Neuronal stem cell (in vitro differentiated cells): ENCODE data around the gene RPN2.

Source experiments
- DNase-seq: peaks from one replicate; pipeline ENCODE4 v3.0.0-alpha.2; 2013; ENCODE audit warnings: low spot score
- H2AFZ ChIP-seq: one replicate; pipeline ENCODE4 v1.6.1; 2013; ENCODE audit warnings: mild to moderate bottlenecking, low read length, inconsistent platforms
- H2AK5ac ChIP-seq: 2 replicates; pipeline ENCODE4 v1.6.1; 2013; ENCODE audit warnings: low read depth, mild to moderate bottlenecking, inconsistent platforms, low read length, moderate library complexity, mixed read lengths
- H2BK120ac ChIP-seq: 2 replicates; pipeline ENCODE4 v1.6.1; 2013; ENCODE audit warnings: low read depth, mild to moderate bottlenecking, inconsistent platforms, low read length, moderate library complexity, mixed read lengths
- H2BK12ac ChIP-seq: one replicate; pipeline ENCODE4 v1.6.1; 2013; ENCODE audit warnings: low read length, inconsistent platforms
- H2BK15ac ChIP-seq: 2 replicates; pipeline ENCODE4 v1.6.1; 2013; ENCODE audit warnings: mild to moderate bottlenecking, low read length, inconsistent platforms, mixed read lengths
- H2BK5ac ChIP-seq: one replicate; pipeline ENCODE4 v1.6.1; 2013; ENCODE audit warnings: inconsistent platforms, mild to moderate bottlenecking, low read length, moderate library complexity
- H3K14ac ChIP-seq: one replicate; pipeline ENCODE4 v1.6.1; 2013; ENCODE audit warnings: low read length, inconsistent platforms
- H3K18ac ChIP-seq: 2 replicates; pipeline ENCODE4 v1.6.1; 2013; ENCODE audit warnings: low read length, inconsistent platforms
- H3K23ac ChIP-seq: 2 replicates; pipeline ENCODE4 v1.6.1; 2013; ENCODE audit warnings: low read depth, mild to moderate bottlenecking, mixed read lengths, low read length, inconsistent platforms; ENCODE audit not compliant: poor library complexity
- H3K27ac ChIP-seq: replicated peaks from 3 replicates; pipeline ENCODE4 v1.5.1; 2013; ENCODE audit warnings: low read length, inconsistent platforms
- H3K27me3 ChIP-seq, 3 experiments: 2 replicates each; pipeline ENCODE4 v1.6.1; 2013; ENCODE audit warnings: low read length in 3 of 3, mild to moderate bottlenecking in 2 of 3, inconsistent platforms in 1 of 3, low read depth in 1 of 3, mixed read lengths in 1 of 3, moderate library complexity in 1 of 3; ENCODE audit not compliant: control insufficient read depth in 3 of 3, insufficient read depth in 3 of 3
- H3K36me3 ChIP-seq, 2 donors: replicated peaks in 1 of 2; 2 replicates each; pipeline ENCODE4 v1.6.1; 2013; ENCODE audit warnings: low read length in 2 of 2; ENCODE audit not compliant: control insufficient read depth in 2 of 2, insufficient read depth in 2 of 2
- H3K4ac ChIP-seq: 2 replicates; pipeline ENCODE4 v1.6.1; 2013; ENCODE audit warnings: inconsistent platforms, mild to moderate bottlenecking, low read length, moderate library complexity
- H3K4me1 ChIP-seq, 2 donors: 1 replicate in 1 of 2; 2 replicates in 1 of 2; pipeline ENCODE4 v1.6.1; 2013; ENCODE audit warnings: low read length in 2 of 2, low read depth in 1 of 2; ENCODE audit not compliant: control insufficient read depth in 2 of 2, insufficient read depth in 1 of 2
- H3K4me2 ChIP-seq: one replicate; pipeline ENCODE4 v1.6.1; 2013; ENCODE audit warnings: mild to moderate bottlenecking, low read length, inconsistent platforms; ENCODE audit not compliant: insufficient read depth, poor library complexity, severe bottlenecking
- H3K4me3 ChIP-seq, 2 donors: 2 replicates each; pipeline ENCODE4 v1.5.1; 2013; ENCODE audit warnings: low read length in 2 of 2, mild to moderate bottlenecking in 2 of 2, inconsistent platforms in 1 of 2, moderate library complexity in 1 of 2
- H3K79me1 ChIP-seq: one replicate; pipeline ENCODE4 v1.6.1; 2013; ENCODE audit warnings: low read depth, mild to moderate bottlenecking, inconsistent platforms, low read length, moderate library complexity
- H3K9ac ChIP-seq: one replicate; pipeline ENCODE4 v1.6.1; 2013; ENCODE audit warnings: mild to moderate bottlenecking, low read depth, low read length, inconsistent platforms; ENCODE audit not compliant: poor library complexity
- H3K9me3 ChIP-seq, 2 donors: replicated peaks in 1 of 2; 2 replicates each; pipeline versions ENCODE3 to v1.6.1; 2013; ENCODE audit warnings: low read length in 2 of 2, mild to moderate bottlenecking in 2 of 2, inconsistent platforms in 1 of 2, low read depth in 1 of 2, mixed read lengths in 1 of 2, moderate library complexity in 1 of 2; ENCODE audit not compliant: control insufficient read depth in 2 of 2, insufficient read depth in 1 of 2
- H4K8ac ChIP-seq: one replicate; pipeline ENCODE4 v1.6.1; 2013; ENCODE audit warnings: low read depth, mild to moderate bottlenecking, inconsistent platforms, low read length, moderate library complexity
- H4K91ac ChIP-seq: one replicate; pipeline ENCODE4 v1.6.1; 2013; ENCODE audit warnings: low read length, low read depth, mild to moderate bottlenecking, inconsistent platforms; ENCODE audit not compliant: poor library complexity
- WGBS, 2 donors: extraction: QIAGEN DNeasy Blood & Tissue Kit; methylation state at CpG; one replicate each; pipeline ENCODE4 v1.1.7; 2013; ENCODE audit warnings: missing lambda C conversion rate in 2 of 2, mixed read lengths in 1 of 2; ENCODE audit not compliant: insufficient read length in 2 of 2, insufficient replicate concordance in 1 of 2; ENCODE audit errors: extremely low coverage in 2 of 2; 5-methylcytosine and 5-hydroxymethylcytosine counted together

RPN2 gene

GRCh38 chr20:37267667-37268313 is 88.7 kb downstream of the RPN2 start:
- Histone ChIP-seq H3K9ac (no peak overlapping the region), H2BK5ac (no peak overlapping the region), H2AFZ (peak overlapping the region; percentile 83), H4K8ac (no peak overlapping the region), H3K4me3 (peak overlapping the region in 1 of 2 donors; percentile 41), H3K4ac (no peak overlapping the region), H2BK120ac (no peak overlapping the region), H3K18ac (peak overlapping the region; percentile 38), H2BK12ac (no peak overlapping the region), H3K9me3 (no peaks in the 10 kb centered on the region), H3K27ac (peak overlapping the region; percentile 88), H2AK5ac (no peak overlapping the region), H3K79me1 (peaks cover 2% of the 10 kb centered on the region), H3K4me1 (peaks cover 12 to 19% of the 10 kb centered on the region in 2 donors), H3K4me2 (peak overlapping the region; percentile 21), H3K14ac (no peak overlapping the region), H2BK15ac (no peak overlapping the region), H3K23ac (no peak overlapping the region), H4K91ac (no peak overlapping the region), H3K27me3 (no peaks in the 10 kb centered on the region), H3K36me3 (no peaks in the 10 kb centered on the region)
- WGBS, 2 donors = no CpG with 5 or more reads among the region's 15 CpGs
- no peak for DNase-seq

- peaks cover 2% of the 10 kb centered on the region for H3K79me1 ChIP-seq
- peak overlapping the region; percentile 17 for H2AK5ac ChIP-seq
- no CpG with 5 or more reads among the region's 12 CpGs for WGBS, 2 donors
- H3K18ac ChIP-seq = peak overlapping the region; percentile 39
- no peak overlapping the region for H3K27ac ChIP-seq
- H3K4me3 ChIP-seq = no peak overlapping the region
- no peak overlapping the region for H3K4ac ChIP-seq
- no peak for DNase-seq
- H3K4me1 ChIP-seq = peaks cover 12 to 19% of the 10 kb centered on the region in 2 donors
- H3K14ac ChIP-seq = no peak overlapping the region
- H3K4me2 ChIP-seq = no peak overlapping the region
- no peaks in the 10 kb centered on the region for H3K9me3 ChIP-seq
- H2BK5ac ChIP-seq = no peak overlapping the region
- H2BK15ac ChIP-seq = peak overlapping the region; percentile 41
- H3K27me3 ChIP-seq = no peaks in the 10 kb centered on the region
- no peak overlapping the region for H4K91ac ChIP-seq
- no peak overlapping the region for H3K9ac ChIP-seq
- no peak overlapping the region for H2BK120ac ChIP-seq
- H2AFZ ChIP-seq = no peak overlapping the region
- no peak overlapping the region for H4K8ac ChIP-seq
- peak overlapping the region; percentile 2 for H2BK12ac ChIP-seq
- H3K23ac ChIP-seq = no peak overlapping the region
- no peaks in the 10 kb centered on the region for H3K36me3 ChIP-seq
Observed at GRCh38 chr20:37270576-37271420, 91.7 kb downstream of the RPN2 start.

- H3K27ac ChIP-seq = no peak overlapping the region
- H3K18ac ChIP-seq = no peak overlapping the region
- H3K23ac ChIP-seq = no peak overlapping the region
- H3K4me2 ChIP-seq = no peak overlapping the region
- WGBS, 2 donors = no CpG with 5 or more reads among the region's 3 CpGs
- peaks cover 2% of the 10 kb centered on the region for H3K79me1 ChIP-seq
- H3K27me3 ChIP-seq = no peaks in the 10 kb centered on the region
- H4K91ac ChIP-seq = no peak overlapping the region
- no peak overlapping the region for H2AFZ ChIP-seq
- no peaks in the 10 kb centered on the region for H3K36me3 ChIP-seq
- H2AK5ac ChIP-seq = no peak overlapping the region
- no peak overlapping the region for H4K8ac ChIP-seq
- H2BK120ac ChIP-seq = no peak overlapping the region
- H2BK5ac ChIP-seq = no peak overlapping the region
- no peak overlapping the region for H2BK15ac ChIP-seq
- peaks cover 12 to 19% of the 10 kb centered on the region in 2 donors for H3K4me1 ChIP-seq
- DNase-seq = no peak
- H3K9me3 ChIP-seq = no peaks in the 10 kb centered on the region
- H3K14ac ChIP-seq = no peak overlapping the region
- no peak overlapping the region for H2BK12ac ChIP-seq
- no peak overlapping the region for H3K4me3 ChIP-seq
- no peak overlapping the region for H3K9ac ChIP-seq
- H3K4ac ChIP-seq = no peak overlapping the region
Observed at GRCh38 chr20:37271421-37271768, 92.3 kb downstream of the RPN2 start.

- no peak overlapping the region for H3K4me3 ChIP-seq
- DNase-seq = no peak
- H4K91ac ChIP-seq = no peak overlapping the region
- H3K9me3 ChIP-seq = no peaks in the 10 kb centered on the region
- no peak overlapping the region for H3K14ac ChIP-seq
- no peak overlapping the region for H3K27ac ChIP-seq
- H3K4me1 ChIP-seq = peaks cover 2 to 9% of the 10 kb centered on the region in 2 donors
- H3K4ac ChIP-seq = no peak overlapping the region
- H3K36me3 ChIP-seq = no peaks in the 10 kb centered on the region
- no peak overlapping the region for H3K18ac ChIP-seq
- H3K79me1 ChIP-seq = peaks cover 2% of the 10 kb centered on the region
- no peak overlapping the region for H2BK120ac ChIP-seq
- no peak overlapping the region for H4K8ac ChIP-seq
- H2BK15ac ChIP-seq = no peak overlapping the region
- H3K9ac ChIP-seq = no peak overlapping the region
- no peak overlapping the region for H2BK12ac ChIP-seq
- WGBS, 2 donors = no CpG with 5 or more reads among the region's 1 CpG
- no peak overlapping the region for H3K23ac ChIP-seq
- no peaks in the 10 kb centered on the region for H3K27me3 ChIP-seq
- no peak overlapping the region for H3K4me2 ChIP-seq
- no peak overlapping the region for H2AFZ ChIP-seq
- no peak overlapping the region for H2BK5ac ChIP-seq
- no peak overlapping the region for H2AK5ac ChIP-seq
Observed at GRCh38 chr20:37273988-37274387, 94.9 kb downstream of the RPN2 start.
